ENCODE results near the gene PTPRS.

The PTPRS gene

GRCh38 chr19:5339198-5339949, 1.2 kb downstream of the PTPRS start:
- Histone ChIP-seq H3K36me3 (ENCODE audit: insufficient read depth, low read length) (no peaks in the 10 kb centered on the region), H2AFZ (ENCODE audit: low read length, unreplicated experiment) (peak overlapping the region; percentile 14), H3K79me2 (ENCODE audit: control insufficient read depth, insufficient read depth, low read length, unreplicated experiment) (no peaks in the 10 kb centered on the region), H3K27me3 (ENCODE audit: insufficient read depth, low read length) (peaks cover 39% of the 10 kb centered on the region), H3K27ac (ENCODE audit: low read depth, low read length) (no peak overlapping the region), H3K4me1 (ENCODE audit: control insufficient read depth, insufficient read depth, low read length, unreplicated experiment) (no peaks in the 10 kb centered on the region), H3K4me3 (ENCODE audit: low read depth, low read length) (peak overlapping the region; percentile 78)

- Histone ChIP-seq H2AFZ (ENCODE audit: low read length, unreplicated experiment) (no peak overlapping the region), H3K4me3 (ENCODE audit: low read depth, low read length) (peak overlapping the region; percentile 78; the same call in 1 of the 2 replicates), H3K79me2 (ENCODE audit: control insufficient read depth, insufficient read depth, low read length, unreplicated experiment) (no peaks in the 10 kb centered on the region), H3K27me3 (ENCODE audit: insufficient read depth, low read length) (peaks cover 39% of the 10 kb centered on the region), H3K36me3 (ENCODE audit: insufficient read depth, low read length) (no peaks in the 10 kb centered on the region), H3K27ac (ENCODE audit: low read depth, low read length) (no peak overlapping the region), H3K4me1 (ENCODE audit: control insufficient read depth, insufficient read depth, low read length, unreplicated experiment) (no peaks in the 10 kb centered on the region)
Measured at GRCh38 chr19:5338656-5339197, 1.9 kb downstream of the PTPRS start.

GRCh38 chr19:5337708-5338655, 2.6 kb downstream of the PTPRS start:
- H3K4me1 ChIP-seq (ENCODE audit: control insufficient read depth, insufficient read depth, low read length, unreplicated experiment): no peaks in the 10 kb centered on the region
- no peaks in the 10 kb centered on the region for H3K36me3 ChIP-seq (ENCODE audit: insufficient read depth, low read length)
- no peak overlapping the region for H2AFZ ChIP-seq (ENCODE audit: low read length, unreplicated experiment)
- peaks cover 39% of the 10 kb centered on the region for H3K27me3 ChIP-seq (ENCODE audit: insufficient read depth, low read length)
- no peak overlapping the region for H3K27ac ChIP-seq (ENCODE audit: low read depth, low read length)
- no peaks in the 10 kb centered on the region for H3K79me2 ChIP-seq (ENCODE audit: control insufficient read depth, insufficient read depth, low read length, unreplicated experiment)
- no peak overlapping the region for H3K4me3 ChIP-seq (ENCODE audit: low read depth, low read length)

GRCh38 chr19:5337126-5337525, 3.5 kb downstream of the PTPRS start:
- Histone ChIP-seq H3K4me1 (ENCODE audit: control insufficient read depth, insufficient read depth, low read length, unreplicated experiment) (no peaks in the 10 kb centered on the region), H3K36me3 (ENCODE audit: insufficient read depth, low read length) (no peaks in the 10 kb centered on the region), H3K4me3 (ENCODE audit: low read depth, low read length) (no peak overlapping the region), H2AFZ (ENCODE audit: low read length, unreplicated experiment) (no peak overlapping the region), H3K79me2 (ENCODE audit: control insufficient read depth, insufficient read depth, low read length, unreplicated experiment) (no peaks in the 10 kb centered on the region), H3K27ac (ENCODE audit: low read depth, low read length) (no peak overlapping the region), H3K27me3 (ENCODE audit: insufficient read depth, low read length) (peaks cover 39% of the 10 kb centered on the region)

- Histone ChIP-seq H3K4me3 (ENCODE audit: low read depth, low read length) (no peak overlapping the region), H3K27me3 (ENCODE audit: insufficient read depth, low read length) (peaks cover 39% of the 10 kb centered on the region), H3K4me1 (ENCODE audit: control insufficient read depth, insufficient read depth, low read length, unreplicated experiment) (no peaks in the 10 kb centered on the region), H3K79me2 (ENCODE audit: control insufficient read depth, insufficient read depth, low read length, unreplicated experiment) (no peaks in the 10 kb centered on the region), H3K36me3 (ENCODE audit: insufficient read depth, low read length) (no peaks in the 10 kb centered on the region), H2AFZ (ENCODE audit: low read length, unreplicated experiment) (no peak overlapping the region), H3K27ac (ENCODE audit: low read depth, low read length) (no peak overlapping the region)
Measured at GRCh38 chr19:5336195-5336965, 4.2 kb downstream of the PTPRS start.

- Histone ChIP-seq H2AFZ (ENCODE audit: low read length, unreplicated experiment) (no peak overlapping the region), H3K4me3 (ENCODE audit: low read depth, low read length) (no peak overlapping the region), H3K27me3 (ENCODE audit: insufficient read depth, low read length) (peaks cover 39% of the 10 kb centered on the region), H3K4me1 (ENCODE audit: control insufficient read depth, insufficient read depth, low read length, unreplicated experiment) (no peaks in the 10 kb centered on the region), H3K79me2 (ENCODE audit: control insufficient read depth, insufficient read depth, low read length, unreplicated experiment) (no peaks in the 10 kb centered on the region), H3K27ac (ENCODE audit: low read depth, low read length) (no peak overlapping the region), H3K36me3 (ENCODE audit: insufficient read depth, low read length) (no peaks in the 10 kb centered on the region)
Measured at GRCh38 chr19:5335593-5335992, 5.0 kb downstream of the PTPRS start.

- H3K79me2 ChIP-seq (ENCODE audit: control insufficient read depth, insufficient read depth, low read length, unreplicated experiment): no peaks in the 10 kb centered on the region
- H3K27me3 ChIP-seq (ENCODE audit: insufficient read depth, low read length): peaks cover 39% of the 10 kb centered on the region
- no peak overlapping the region for H3K4me3 ChIP-seq (ENCODE audit: low read depth, low read length)
- H3K27ac ChIP-seq (ENCODE audit: low read depth, low read length): no peak overlapping the region
- no peak overlapping the region for H2AFZ ChIP-seq (ENCODE audit: low read length, unreplicated experiment)
- no peaks in the 10 kb centered on the region for H3K36me3 ChIP-seq (ENCODE audit: insufficient read depth, low read length)
- no peaks in the 10 kb centered on the region for H3K4me1 ChIP-seq (ENCODE audit: control insufficient read depth, insufficient read depth, low read length, unreplicated experiment)
Measured at GRCh38 chr19:5334824-5335500, 5.7 kb downstream of the PTPRS start.

GRCh38 chr19:5334366-5334739, 6.3 kb downstream of the PTPRS start:
- H3K4me1 ChIP-seq (ENCODE audit: control insufficient read depth, insufficient read depth, low read length, unreplicated experiment): no peaks in the 10 kb centered on the region
- no peaks in the 10 kb centered on the region for H3K79me2 ChIP-seq (ENCODE audit: control insufficient read depth, insufficient read depth, low read length, unreplicated experiment)
- H3K27ac ChIP-seq (ENCODE audit: low read depth, low read length): no peak overlapping the region
- no peaks in the 10 kb centered on the region for H3K36me3 ChIP-seq (ENCODE audit: insufficient read depth, low read length)
- H2AFZ ChIP-seq (ENCODE audit: low read length, unreplicated experiment): no peak overlapping the region
- peaks cover 34% of the 10 kb centered on the region for H3K27me3 ChIP-seq (ENCODE audit: insufficient read depth, low read length)
- no peak overlapping the region for H3K4me3 ChIP-seq (ENCODE audit: low read depth, low read length)

GRCh38 chr19:5333581-5334365, 6.8 kb downstream of the PTPRS start:
- H2AFZ ChIP-seq (ENCODE audit: low read length, unreplicated experiment): no peak overlapping the region
- H3K79me2 ChIP-seq (ENCODE audit: control insufficient read depth, insufficient read depth, low read length, unreplicated experiment): no peaks in the 10 kb centered on the region
- peaks cover 28% of the 10 kb centered on the region for H3K27me3 ChIP-seq (ENCODE audit: insufficient read depth, low read length)

More at GRCh38 chr19:5333581-5334365, 6.8 kb downstream of the PTPRS start:
- no peak overlapping the region for H3K27ac ChIP-seq (ENCODE audit: low read depth, low read length)
- H3K4me3 ChIP-seq (ENCODE audit: low read depth, low read length): no peak overlapping the region
- no peaks in the 10 kb centered on the region for H3K4me1 ChIP-seq (ENCODE audit: control insufficient read depth, insufficient read depth, low read length, unreplicated experiment)
- no peaks in the 10 kb centered on the region for H3K36me3 ChIP-seq (ENCODE audit: insufficient read depth, low read length)
